HG02610 (cell line): ENCODE results near the gene SEPTIN12.

Experiments
- ATAC-seq: cut with Tn5 transposase; IDR thresholded peaks from one replicate; pipeline ENCODE4 v1.9.1; 2021; ENCODE audit warnings: mild to moderate bottlenecking, moderate library complexity; ENCODE audit not compliant: unreplicated experiment

SEPTIN12 gene

GRCh38 chr16:4787627-4788482 is at the start of gene SEPTIN12:
Gene SEPTIN12 (minus strand): TSS chr16:4788345. CDS start chr16:4787645, 700 bp downstream.
- ATAC-seq = no peak

GRCh38 chr16:4836727-4837126 is 48.6 kb upstream of the SEPTIN12 start:
- no peak for ATAC-seq

- no peak for ATAC-seq
Measured at GRCh38 chr16:4833584-4833983, 45.4 kb upstream of the SEPTIN12 start.

- no peak for ATAC-seq
Measured at GRCh38 chr16:4832698-4833343, 44.7 kb upstream of the SEPTIN12 start.

GRCh38 chr16:4831616-4832015 is 43.5 kb upstream of the SEPTIN12 start:
- ATAC-seq = no peak

GRCh38 chr16:4830408-4830807 is 42.3 kb upstream of the SEPTIN12 start:
- ATAC-seq = no peak

- ATAC-seq = no peak
Measured at GRCh38 chr16:4828567-4829321, 40.6 kb upstream of the SEPTIN12 start.

- no peak for ATAC-seq
Measured at GRCh38 chr16:4826980-4827379, 38.8 kb upstream of the SEPTIN12 start.

GRCh38 chr16:4826526-4826925 is 38.4 kb upstream of the SEPTIN12 start:
- no peak for ATAC-seq

- no peak for ATAC-seq
Measured at GRCh38 chr16:4825196-4825595, 37.1 kb upstream of the SEPTIN12 start.

GRCh38 chr16:4820652-4821051 is 32.5 kb upstream of the SEPTIN12 start:
- ATAC-seq = no peak

GRCh38 chr16:4814542-4815173 is 26.5 kb upstream of the SEPTIN12 start:
- no peak for ATAC-seq

- ATAC-seq = no peak
Measured at GRCh38 chr16:4814046-4814445, 25.9 kb upstream of the SEPTIN12 start.

GRCh38 chr16:4813251-4814003 is 25.3 kb upstream of the SEPTIN12 start:
- ATAC-seq = no peak

- ATAC-seq = no peak
Measured at GRCh38 chr16:4811773-4812172, 23.6 kb upstream of the SEPTIN12 start.

GRCh38 chr16:4811242-4811641 is 23.1 kb upstream of the SEPTIN12 start:
- ATAC-seq = no peak

- no peak for ATAC-seq
Measured at GRCh38 chr16:4806280-4806679, 18.1 kb upstream of the SEPTIN12 start.

GRCh38 chr16:4805231-4805630 is 17.1 kb upstream of the SEPTIN12 start:
- no peak for ATAC-seq

- ATAC-seq = no peak
Measured at GRCh38 chr16:4803898-4804762, 16.0 kb upstream of the SEPTIN12 start.
